ACC112 (cell line): ENCODE measurements around the gene ST7.

ENCODE experiments used
- H2AFZ ChIP-seq: fragments of 200-600 bp; sonication (generic); one replicate; pipeline ENCODE4 v1.6.0; 2017; ENCODE audit warnings: antibody characterized with exemption, low read length; ENCODE audit not compliant: unreplicated experiment
- H3K27ac ChIP-seq: fragments of 200-600 bp; sonication (generic); 2 replicates; pipeline ENCODE4 v1.5.1; 2014; ENCODE audit warnings: low read depth, mild to moderate bottlenecking, antibody characterized with exemption, low read length, moderate library complexity
- H3K27me3 ChIP-seq: fragments of 200-600 bp; sonication (generic); 2 replicates; pipeline ENCODE4 v1.6.1; 2014; ENCODE audit warnings: mild to moderate bottlenecking, antibody characterized with exemption, low read length, moderate library complexity, mixed read lengths; ENCODE audit not compliant: insufficient read depth
- H3K36me3 ChIP-seq: fragments of 200-600 bp; sonication (generic); 2 replicates; pipeline ENCODE4 v1.6.1; 2016; ENCODE audit warnings: mild to moderate bottlenecking, antibody characterized with exemption, low read length, moderate library complexity, mixed read lengths; ENCODE audit not compliant: insufficient read depth
- H3K4me1 ChIP-seq: fragments of 200-600 bp; sonication (generic); one replicate; pipeline ENCODE4 v1.6.1; 2016; ENCODE audit warnings: low read length, mixed read lengths; ENCODE audit not compliant: insufficient read depth, unreplicated experiment, control insufficient read depth
- H3K4me3 ChIP-seq: fragments of 200-600 bp; sonication (generic); 2 replicates; pipeline ENCODE4 v1.5.1; 2014; ENCODE audit warnings: mild to moderate bottlenecking, low read depth, low read length
- H3K79me2 ChIP-seq: fragments of 200-600 bp; sonication (generic); one replicate; pipeline ENCODE4 v1.6.0; 2016; ENCODE audit warnings: low read length; ENCODE audit not compliant: control insufficient read depth, unreplicated experiment, insufficient read depth

Gene ST7

GRCh38 chr7:117277576-117277975 lies 324.3 kb downstream of the ST7 start:
- H3K27me3 ChIP-seq, result no peaks in the 10 kb centered on the region
- no peak overlapping the region for H3K27ac ChIP-seq

GRCh38 chr7:117278040-117278439 lies 324.7 kb downstream of the ST7 start:
- Histone ChIP-seq H3K36me3 (no peaks in the 10 kb centered on the region), H3K27ac (no peak overlapping the region), H3K27me3 (no peaks in the 10 kb centered on the region), H3K4me1 (peaks cover 12% of the 10 kb centered on the region), H3K4me3 (no peak overlapping the region), H3K79me2 (no peaks in the 10 kb centered on the region), H2AFZ (no peak overlapping the region)

More at GRCh38 chr7:117277576-117277975, 324.3 kb downstream of the ST7 start:
- Histone ChIP-seq H3K4me3 (no peak overlapping the region), H3K36me3 (no peaks in the 10 kb centered on the region), H2AFZ (no peak overlapping the region), H3K4me1 (peaks cover 7% of the 10 kb centered on the region), H3K79me2 (no peaks in the 10 kb centered on the region)

- H3K4me3 ChIP-seq, result no peak overlapping the region
- H2AFZ ChIP-seq, result no peak overlapping the region
These were observed 325.9 kb downstream of the ST7 start for GRCh38 chr7:117279203-117279602.

More at GRCh38 chr7:117279203-117279602, 325.9 kb downstream of the ST7 start:
- H3K27me3 ChIP-seq, result no peaks in the 10 kb centered on the region
- no peak overlapping the region for H3K27ac ChIP-seq
- H3K4me1 ChIP-seq, result peaks cover 20% of the 10 kb centered on the region
- no peaks in the 10 kb centered on the region for H3K36me3 ChIP-seq
- no peaks in the 10 kb centered on the region for H3K79me2 ChIP-seq
